ENCODE data around the gene R3HDM2. TPM values are rescaled to one million over a fixed set of nuclear protein-coding genes. Genes with fewer than 3 reads are reported as not detected.

R3HDM2 gene
- total RNA-seq, 1 experiment from 2014 or later: 64.0 TPM

DNA sequence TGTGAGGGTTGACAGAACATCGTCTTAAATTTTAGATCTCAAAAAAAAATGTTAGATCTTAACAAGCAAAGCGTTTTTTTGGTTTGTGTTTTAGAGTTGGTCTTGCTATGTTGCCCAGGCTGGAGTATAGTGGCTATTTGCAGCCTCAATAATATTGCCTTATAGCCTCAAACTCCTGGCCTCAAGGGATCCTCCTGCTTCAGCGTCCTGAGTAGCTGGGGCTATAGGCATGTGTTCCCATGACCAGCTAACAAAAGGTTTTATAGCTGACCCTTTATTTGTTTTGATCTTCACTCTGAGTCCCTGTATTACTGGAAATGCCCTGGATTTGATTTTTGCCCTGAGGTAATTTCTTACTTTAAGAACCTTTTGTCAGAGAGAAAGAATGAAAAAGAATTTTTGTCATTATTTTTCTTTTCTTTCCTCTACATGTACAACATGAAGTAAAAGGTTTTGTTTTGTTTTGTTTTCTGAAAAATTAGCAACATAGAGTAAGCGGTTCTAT is 9.0 kb upstream of the R3HDM2 start:
- Histone ChIP-seq H3K36me3 (ENCODE audit: insufficient read depth, low read length, poor library complexity, severe bottlenecking) (no peaks in the 10 kb centered on the region), H3K4me1 (ENCODE audit: insufficient read depth, low read length, poor library complexity, severe bottlenecking) (no peaks in the 10 kb centered on the region), H3K27ac (ENCODE audit: low read depth, low read length, poor library complexity, severe bottlenecking) (no peak overlapping the region), H3K9me3 (ENCODE audit: low read depth, low read length, poor library complexity, severe bottlenecking) (no peaks in the 10 kb centered on the region), H3K27me3 (replicated peaks; ENCODE audit: insufficient read depth, low read depth, low read length, poor library complexity) (no peaks in the 10 kb centered on the region), H3K4me3 (ENCODE audit: low read depth, low read length, poor library complexity, severe bottlenecking) (no peak overlapping the region)
- no TSS peak for BruUV-seq (replicated peaks)
- TF ChIP-seq EZH2 (IDR thresholded peaks at IDR 0.05; ENCODE audit: borderline replicate concordance, low read depth, low read length, poor library complexity, severe bottlenecking): no peak
- TF ChIP-seq, protein P1, sequence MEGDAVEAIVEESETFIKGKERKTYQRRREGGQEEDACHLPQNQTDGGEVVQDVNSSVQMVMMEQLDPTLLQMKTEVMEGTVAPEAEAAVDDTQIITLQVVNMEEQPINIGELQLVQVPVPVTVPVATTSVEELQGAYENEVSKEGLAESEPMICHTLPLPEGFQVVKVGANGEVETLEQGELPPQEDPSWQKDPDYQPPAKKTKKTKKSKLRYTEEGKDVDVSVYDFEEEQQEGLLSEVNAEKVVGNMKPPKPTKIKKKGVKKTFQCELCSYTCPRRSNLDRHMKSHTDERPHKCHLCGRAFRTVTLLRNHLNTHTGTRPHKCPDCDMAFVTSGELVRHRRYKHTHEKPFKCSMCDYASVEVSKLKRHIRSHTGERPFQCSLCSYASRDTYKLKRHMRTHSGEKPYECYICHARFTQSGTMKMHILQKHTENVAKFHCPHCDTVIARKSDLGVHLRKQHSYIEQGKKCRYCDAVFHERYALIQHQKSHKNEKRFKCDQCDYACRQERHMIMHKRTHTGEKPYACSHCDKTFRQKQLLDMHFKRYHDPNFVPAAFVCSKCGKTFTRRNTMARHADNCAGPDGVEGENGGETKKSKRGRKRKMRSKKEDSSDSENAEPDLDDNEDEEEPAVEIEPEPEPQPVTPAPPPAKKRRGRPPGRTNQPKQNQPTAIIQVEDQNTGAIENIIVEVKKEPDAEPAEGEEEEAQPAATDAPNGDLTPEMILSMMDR (conservative IDR thresholded peaks at IDR 0.05; ENCODE audit: low read depth, low read length): no peak
- no peak for DNase-seq (ENCODE audit: low spot score)
- ChIA-PET CTCF (no interaction called here), POLR2A (ENCODE audit: low non-redundant PET) (no interaction called here)
- intact Hi-C loops (cut with micrococcal nuclease; ENCODE audit: unreplicated experiment): no loop called here

DNA sequence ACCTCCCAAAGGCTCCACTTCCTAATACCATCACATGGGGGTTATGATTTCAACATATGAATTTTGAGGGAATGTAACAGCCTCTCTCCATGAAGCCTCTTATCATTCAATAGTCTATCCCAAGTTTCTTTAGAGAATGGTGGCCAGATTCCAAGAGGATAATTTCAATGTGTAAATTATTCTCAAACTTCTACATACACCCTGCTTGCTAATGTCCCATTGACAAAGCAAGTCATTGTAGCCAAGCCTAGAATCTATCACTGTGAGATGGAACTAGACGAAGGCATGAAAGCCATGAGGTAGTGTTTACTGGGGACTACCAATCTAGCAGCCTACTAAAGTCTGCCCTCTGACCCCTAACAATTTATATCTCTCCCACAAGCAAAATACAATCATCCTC is 7.6 kb upstream of the R3HDM2 start:
- TF ChIP-seq, protein P1 (conservative IDR thresholded peaks at IDR 0.05; ENCODE audit: low read depth, low read length): no peak
- TF ChIP-seq EZH2 (IDR thresholded peaks at IDR 0.05; ENCODE audit: borderline replicate concordance, low read depth, low read length, poor library complexity, severe bottlenecking): no peak
- intact Hi-C loops (cut with micrococcal nuclease; ENCODE audit: unreplicated experiment): no loop called here
- POLR2A ChIA-PET (ENCODE audit: low non-redundant PET): no interaction called here
- Histone ChIP-seq H3K27me3 (replicated peaks; ENCODE audit: insufficient read depth, low read depth, low read length, poor library complexity) (no peaks in the 10 kb centered on the region), H3K9me3 (ENCODE audit: low read depth, low read length, poor library complexity, severe bottlenecking) (no peaks in the 10 kb centered on the region), H3K36me3 (ENCODE audit: insufficient read depth, low read length, poor library complexity, severe bottlenecking) (no peaks in the 10 kb centered on the region), H3K4me3 (ENCODE audit: low read depth, low read length, poor library complexity, severe bottlenecking) (no peak overlapping the region), H3K27ac (ENCODE audit: low read depth, low read length, poor library complexity, severe bottlenecking) (no peak overlapping the region), H3K4me1 (ENCODE audit: insufficient read depth, low read length, poor library complexity, severe bottlenecking) (no peaks in the 10 kb centered on the region)
- CTCF ChIA-PET: no interaction called here
- BruUV-seq (replicated peaks): no TSS peak
- DNase-seq (ENCODE audit: low spot score): no peak

DNA sequence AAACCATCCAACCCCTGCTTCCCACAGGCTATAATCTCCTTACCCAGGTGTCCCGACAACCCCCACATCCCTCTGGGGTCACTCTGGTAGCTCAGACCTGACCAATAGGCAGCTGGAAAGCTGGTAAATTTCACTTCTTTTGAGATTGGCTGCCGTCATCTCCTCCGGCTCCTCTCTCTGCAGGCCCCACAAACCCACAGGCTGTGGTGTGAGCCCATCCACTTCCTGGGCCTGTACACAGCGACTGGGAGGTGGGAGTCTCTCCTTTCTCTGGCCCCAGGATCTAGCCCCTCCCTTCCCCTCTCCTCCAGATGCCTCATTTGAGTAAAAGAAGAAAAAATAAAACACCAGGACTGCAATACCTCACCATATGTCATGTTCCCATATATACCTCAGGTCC is 4.5 kb upstream of the R3HDM2 start:
- DNase-seq (ENCODE audit: low spot score): no peak
- no peak for TF ChIP-seq EZH2 (IDR thresholded peaks at IDR 0.05; ENCODE audit: borderline replicate concordance, low read depth, low read length, poor library complexity, severe bottlenecking)
- TF ChIP-seq, protein P1 (conservative IDR thresholded peaks at IDR 0.05; ENCODE audit: low read depth, low read length): no peak
- H3K27ac ChIP-seq (ENCODE audit: low read depth, low read length, poor library complexity, severe bottlenecking): no peak overlapping the region
- ChIA-PET POLR2A (ENCODE audit: low non-redundant PET) (interaction anchor here (0.5 kb wide), 1 partner anchor 100 kb away, joined by 3 read pairs; no protein-coding TSS in a partner anchor), CTCF (interaction anchor here (1.4 kb wide), 1 partner anchor 18 kb away, joined by 3 read pairs; no protein-coding TSS in a partner anchor)
- no peak overlapping the region for H3K4me3 ChIP-seq (ENCODE audit: low read depth, low read length, poor library complexity, severe bottlenecking)
- no peaks in the 10 kb centered on the region for H3K9me3 ChIP-seq (ENCODE audit: low read depth, low read length, poor library complexity, severe bottlenecking)
- no peaks in the 10 kb centered on the region for H3K36me3 ChIP-seq (ENCODE audit: insufficient read depth, low read length, poor library complexity, severe bottlenecking)
- H3K4me1 ChIP-seq (ENCODE audit: insufficient read depth, low read length, poor library complexity, severe bottlenecking): peaks cover 5% of the 10 kb centered on the region
- BruUV-seq (replicated peaks): no TSS peak
- intact Hi-C loops (cut with micrococcal nuclease; ENCODE audit: unreplicated experiment): no loop called here
- H3K27me3 ChIP-seq (replicated peaks; ENCODE audit: insufficient read depth, low read depth, low read length, poor library complexity): no peaks in the 10 kb centered on the region

Data from A673 (cell line).